SKM-1 treated with dmso at 0.1 percent for 144 hours (cell line): ENCODE data around the gene PYGB.

Experiments used
- DNase-seq: peaks from one replicate; lab custom pipeline; 2025; ENCODE audit not compliant: unreplicated experiment; lab: John Stamatoyannopoulos, UW

The PYGB gene

GRCh38 chr20:25215521-25215920 lies 32.4 kb upstream of the PYGB start:
- DNase-seq, result no peak

DNA sequence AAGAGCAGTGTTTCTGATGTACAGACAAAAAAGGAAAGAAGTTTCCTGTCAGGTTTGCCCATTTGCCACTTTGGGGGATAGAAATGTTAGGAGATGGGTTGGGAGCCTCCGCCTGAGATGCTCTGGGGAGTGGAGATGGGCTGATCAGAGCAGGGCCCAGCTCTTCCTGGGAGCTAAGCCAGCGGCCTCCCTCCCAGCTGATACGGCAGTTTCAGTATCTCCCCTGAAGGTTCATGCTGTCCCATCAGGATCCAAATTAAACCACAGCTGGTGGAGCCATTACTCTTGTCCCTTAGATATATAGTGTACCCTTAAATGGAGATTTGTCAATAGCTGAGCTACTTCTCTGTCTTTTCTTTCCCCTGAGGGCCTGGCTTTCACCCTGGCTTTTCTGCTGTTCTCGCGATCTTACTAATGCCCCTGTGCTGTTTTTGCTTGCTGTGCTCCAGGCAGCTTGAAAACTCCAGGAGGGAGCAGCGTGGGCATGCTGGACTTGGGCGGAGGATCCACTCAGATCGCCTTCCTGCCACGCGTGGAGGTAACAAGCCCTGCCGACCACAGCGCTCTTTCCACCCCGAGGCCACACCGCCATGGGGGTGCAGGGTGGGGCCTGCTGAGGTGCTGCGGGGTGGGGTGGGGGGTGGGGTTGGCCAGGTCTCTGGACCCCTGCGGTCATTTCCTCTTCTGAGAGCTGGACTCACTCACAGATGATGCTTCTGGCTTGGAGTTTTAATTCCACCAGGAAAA lies 31.5 kb upstream of the PYGB start:
- DNase-seq, result no peak

GRCh38 chr20:25217161-25218108 lies 30.4 kb upstream of the PYGB start:
- DNase-seq, result no peak

GRCh38 chr20:25218109-25218486 lies 29.8 kb upstream of the PYGB start:
- DNase-seq, result no peak

- no peak for DNase-seq
These were observed 29.4 kb upstream of the PYGB start for GRCh38 chr20:25218492-25218891.

DNA sequence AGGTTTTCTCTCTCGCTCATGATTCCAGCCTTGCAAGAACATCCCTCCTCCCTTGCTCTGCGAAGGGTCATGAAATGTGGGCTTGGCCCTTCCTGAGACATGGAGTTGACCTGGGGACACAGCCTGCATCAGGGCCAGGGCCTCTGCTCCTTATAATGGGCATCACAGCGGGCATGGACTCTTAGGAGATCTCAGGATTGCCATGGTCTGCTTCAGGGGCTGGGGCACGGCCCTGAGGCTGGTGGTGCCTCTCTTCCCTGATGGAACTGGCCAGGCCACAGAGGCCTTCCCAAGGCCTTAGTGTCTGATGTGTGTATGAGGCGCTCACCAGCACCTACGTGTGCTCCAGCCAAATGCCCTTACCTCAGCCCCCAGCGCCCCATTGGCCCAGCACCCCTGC lies 28.5 kb upstream of the PYGB start:
- DNase-seq, result no peak

GRCh38 chr20:25220021-25220730 lies 27.7 kb upstream of the PYGB start:
- no peak for DNase-seq

GRCh38 chr20:25220810-25221591 lies 26.9 kb upstream of the PYGB start:
- DNase-seq, result no peak

GRCh38 chr20:25221592-25222460 lies 26.1 kb upstream of the PYGB start:
- DNase-seq, result no peak

DNA sequence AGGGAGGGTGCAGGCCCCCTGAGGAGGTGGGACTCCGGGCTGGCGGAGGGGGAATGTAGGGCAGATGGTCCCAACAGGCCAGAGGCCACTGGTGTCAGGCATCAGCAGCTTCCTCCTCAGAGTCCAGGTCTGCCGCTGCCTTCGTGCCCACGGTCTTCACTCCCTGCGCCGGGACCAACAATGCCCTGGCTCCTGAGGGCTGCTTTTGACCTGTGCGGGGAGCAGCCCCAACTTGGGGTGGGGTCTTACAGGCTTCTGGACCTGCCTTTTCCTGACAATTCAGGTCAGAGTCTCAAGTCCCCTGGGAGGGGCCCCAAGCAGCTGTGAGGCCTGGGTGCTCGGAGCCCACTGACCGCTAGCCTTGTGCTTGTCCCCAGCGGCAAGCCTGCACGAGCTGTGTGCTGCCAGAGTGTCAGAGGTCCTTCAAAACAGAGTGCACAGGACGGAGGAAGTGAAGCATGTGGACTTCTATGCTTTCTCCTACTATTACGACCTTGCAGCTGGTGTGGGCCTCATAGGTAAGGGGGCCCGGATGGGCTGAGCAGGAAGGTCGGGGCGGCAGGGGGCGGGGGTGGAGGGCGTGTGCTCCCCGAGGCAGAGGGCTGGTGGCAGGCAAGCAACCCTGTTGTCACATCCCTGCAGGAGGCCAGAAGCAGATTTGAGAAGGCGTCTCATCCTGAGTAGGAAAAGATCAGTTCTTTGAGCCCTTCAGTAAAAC lies 25.3 kb upstream of the PYGB start:
- no peak for DNase-seq

DNA sequence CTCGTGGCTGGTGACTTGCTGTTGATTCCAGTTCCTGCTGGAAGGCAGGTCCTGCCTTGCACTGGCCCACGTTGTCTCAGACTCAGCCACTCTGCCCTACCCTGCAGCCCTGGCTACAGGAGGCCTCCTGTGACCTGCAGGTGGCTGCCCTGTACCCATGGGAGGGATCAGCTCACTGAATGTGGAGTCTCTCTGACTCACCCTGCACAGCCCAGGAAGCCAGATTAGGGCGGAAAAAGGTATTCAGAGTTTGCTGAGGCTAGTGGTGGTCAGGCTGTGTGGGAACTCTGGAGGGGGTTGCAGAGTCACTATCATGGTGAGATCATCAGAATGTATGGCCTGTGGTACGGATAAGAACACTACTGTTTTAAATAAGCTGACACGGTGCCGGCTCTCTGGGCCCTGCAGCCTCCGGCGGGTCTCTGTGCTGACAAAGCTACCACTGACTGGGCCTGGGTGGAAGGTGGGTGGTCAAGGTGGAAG lies 24.7 kb upstream of the PYGB start:
- DNase-seq, result no peak

DNA sequence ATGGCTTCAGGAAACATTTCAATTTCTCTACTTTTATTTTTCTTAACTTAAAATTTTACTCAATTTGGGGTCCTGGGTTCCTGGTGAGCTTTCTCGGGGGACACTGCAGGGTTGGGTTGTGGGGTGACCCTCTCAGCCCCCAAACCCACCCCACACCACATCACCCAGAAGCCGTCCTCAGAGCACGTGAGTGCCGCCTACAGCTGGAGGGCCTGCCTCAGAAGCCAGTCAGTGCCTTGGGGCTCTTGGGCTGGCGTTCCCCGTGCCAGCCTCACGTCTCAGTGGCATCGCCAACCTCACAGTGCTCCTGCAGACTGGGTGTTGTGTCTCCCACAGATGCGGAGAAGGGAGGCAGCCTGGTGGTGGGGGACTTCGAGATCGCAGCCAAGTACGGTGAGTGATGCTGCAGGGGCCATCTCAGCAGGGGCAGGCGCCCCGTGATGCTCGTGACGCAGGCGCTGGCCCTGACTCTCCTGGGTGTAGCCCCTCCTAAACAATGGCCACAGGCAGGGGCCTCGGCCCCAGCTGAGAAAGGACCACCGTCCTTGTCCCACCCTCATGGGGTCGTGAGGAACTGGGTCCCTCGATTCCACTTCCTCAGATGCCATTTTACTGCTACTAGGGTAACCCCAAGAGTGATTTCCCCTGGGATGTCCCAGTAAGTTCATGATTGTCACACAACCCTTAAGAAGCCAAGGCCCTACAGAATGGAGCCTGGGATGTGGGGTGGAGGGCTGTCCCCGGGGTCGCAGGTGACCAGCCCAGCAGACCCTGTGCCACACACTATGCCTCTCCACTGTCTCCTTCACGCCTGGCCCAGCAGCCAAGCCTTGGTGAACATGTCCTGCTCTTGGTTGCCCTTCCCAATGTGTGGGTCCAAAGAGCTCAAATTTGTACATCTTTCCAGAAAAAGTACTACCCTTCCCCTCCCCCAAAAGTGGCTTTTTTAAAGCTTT lies 23.8 kb upstream of the PYGB start:
- no peak for DNase-seq

- DNase-seq, result no peak
These were observed 22.9 kb upstream of the PYGB start for GRCh38 chr20:25224941-25225340.

- DNase-seq, result no peak
These were observed 22.0 kb upstream of the PYGB start for GRCh38 chr20:25225642-25226432.

- DNase-seq, result no peak
These were observed 21.2 kb upstream of the PYGB start for GRCh38 chr20:25226433-25227316.

GRCh38 chr20:25227317-25227831 lies 20.5 kb upstream of the PYGB start:
- DNase-seq, result no peak
